NOMO-1 (cell line): ENCODE results near the gene FAM98A.

ENCODE experiments used
- DNase-seq, 2 experiments: peaks; one replicate each; lab custom pipeline; 2025; ENCODE audit not compliant: unreplicated experiment in 2 of 2; lab: John Stamatoyannopoulos, UW

The FAM98A gene

DNA sequence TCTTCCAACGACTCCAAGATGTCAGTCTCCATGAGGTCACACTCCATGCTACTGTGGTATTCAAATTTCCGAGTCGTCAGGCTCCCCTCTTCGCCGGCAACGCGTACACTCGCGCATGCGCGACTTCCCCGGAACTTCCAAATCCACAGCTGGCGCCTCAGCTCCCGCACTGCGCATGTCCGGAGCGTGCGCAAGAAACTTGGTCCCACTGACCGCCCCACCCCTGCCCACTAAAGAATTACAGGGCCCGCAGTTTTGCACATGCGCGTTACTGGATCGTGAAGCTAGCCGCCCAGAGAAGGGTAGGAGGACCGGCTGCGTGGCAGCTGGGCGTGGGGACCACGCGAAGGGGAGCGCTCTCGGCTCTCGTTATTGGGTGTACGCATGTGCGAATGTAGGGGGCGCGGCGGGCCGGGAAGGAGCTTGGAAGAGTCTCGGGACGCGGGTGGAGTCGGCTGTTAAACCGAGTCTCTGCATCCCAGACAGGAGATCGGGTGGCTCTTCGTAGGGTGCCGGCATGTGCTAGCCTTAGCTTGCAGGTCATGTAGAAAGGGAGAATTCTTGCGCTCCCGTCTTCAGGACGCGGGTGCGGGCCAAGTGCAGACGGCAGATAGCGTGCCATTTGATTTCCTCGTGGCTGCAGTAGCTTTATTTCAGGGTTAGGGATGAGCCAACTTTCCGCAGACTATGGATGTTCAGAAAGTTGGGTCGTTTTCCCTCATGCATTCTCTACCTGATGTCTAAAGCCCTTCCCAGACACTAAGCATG lies at the start of gene FAM98A:
FAM98A (minus strand) TSS at position 125 of the 768 bp plus-strand sequence; CDS start at position 47, 78 bp downstream.
- DNase-seq: peak; percentile 98

DNA sequence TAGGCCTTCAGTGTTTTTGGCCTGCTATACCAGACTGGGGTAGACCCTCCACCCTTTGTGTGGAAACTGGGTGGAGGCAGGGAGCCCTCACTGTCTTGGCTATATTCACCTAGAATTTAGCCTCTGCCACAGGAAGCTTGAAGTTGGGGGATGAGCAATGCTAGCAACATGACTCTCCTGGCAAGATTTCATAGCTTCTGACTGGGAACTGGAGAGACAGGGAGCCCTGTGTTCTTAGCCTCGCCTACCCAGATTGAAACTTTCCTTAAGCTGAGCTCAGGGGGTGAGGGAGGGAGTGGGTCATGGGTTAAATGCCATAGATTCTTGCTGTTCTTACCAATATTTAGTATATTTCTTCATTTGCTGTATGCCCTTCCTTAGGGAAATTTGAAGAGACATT lies 46.8 kb upstream of the FAM98A start:
- DNase-seq: no peak

DNA sequence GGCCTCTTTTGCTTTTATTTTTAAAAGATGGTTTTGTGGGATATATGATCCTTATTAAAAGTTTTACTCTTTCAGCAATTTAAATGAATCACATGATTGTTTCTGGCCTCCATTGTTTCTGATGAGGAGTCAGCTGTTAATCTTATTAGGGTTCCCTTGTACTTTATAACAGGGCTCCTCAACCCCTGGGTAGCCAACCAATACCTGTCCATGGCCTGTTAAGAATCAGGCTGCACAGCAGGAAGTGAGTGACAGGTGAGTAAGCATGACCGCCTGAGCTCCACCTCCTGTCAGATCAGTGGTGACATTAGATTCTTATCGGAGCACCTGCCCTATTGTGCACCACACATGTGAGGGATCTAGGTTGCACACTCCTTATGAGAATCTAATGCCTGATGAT lies 45.1 kb upstream of the FAM98A start:
- DNase-seq: no peak

DNA sequence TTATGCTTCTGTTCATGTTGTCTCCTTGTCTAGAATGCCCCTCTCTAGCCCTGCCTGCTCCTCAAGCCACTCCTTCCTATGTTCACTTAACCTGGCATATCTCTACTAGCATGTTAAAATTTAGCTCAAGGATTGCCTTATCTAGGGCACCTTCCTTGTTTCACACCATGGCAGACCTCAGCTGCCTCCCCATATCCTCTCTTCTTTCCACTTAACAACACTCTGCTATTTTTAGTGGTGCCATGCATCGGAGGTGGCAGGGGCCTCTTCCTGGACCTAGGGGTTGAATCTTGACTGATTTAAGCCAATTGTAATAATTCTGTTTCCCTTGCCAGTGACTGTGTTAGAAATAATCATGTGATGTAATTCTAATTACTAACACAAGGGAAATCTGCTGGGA lies 36.9 kb upstream of the FAM98A start:
- no peak for DNase-seq

DNA sequence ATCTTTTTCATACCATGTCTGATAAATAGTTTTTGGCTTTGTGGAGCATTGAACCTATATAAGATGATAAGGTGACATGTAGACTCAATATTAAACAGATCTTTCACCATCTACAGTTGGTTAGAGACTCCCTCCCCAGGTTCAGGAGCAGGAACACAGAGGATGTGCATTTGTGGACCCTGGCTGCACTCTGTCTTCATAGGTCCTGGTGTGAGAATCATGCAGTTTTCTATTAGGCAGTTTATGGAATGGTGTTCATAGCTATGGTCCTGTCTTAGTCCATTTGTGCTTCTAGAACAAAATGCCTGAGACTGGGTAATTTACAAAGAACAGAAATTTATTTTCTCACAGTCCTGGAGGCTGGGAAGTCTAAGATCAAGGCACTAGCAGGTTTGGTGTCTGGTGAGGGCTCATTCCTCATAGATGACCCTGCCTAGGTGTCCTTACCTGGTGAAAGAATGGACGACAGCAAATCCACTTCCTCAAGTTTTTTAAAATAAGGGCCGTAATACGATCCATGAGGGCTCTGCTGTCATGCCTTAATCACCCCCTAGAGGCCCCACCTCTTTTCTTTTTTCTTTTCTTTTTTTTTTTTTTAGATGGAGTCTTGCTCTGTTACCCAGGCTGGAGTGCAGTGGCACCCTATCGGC lies 35.3 kb upstream of the FAM98A start:
- DNase-seq: no peak

DNA sequence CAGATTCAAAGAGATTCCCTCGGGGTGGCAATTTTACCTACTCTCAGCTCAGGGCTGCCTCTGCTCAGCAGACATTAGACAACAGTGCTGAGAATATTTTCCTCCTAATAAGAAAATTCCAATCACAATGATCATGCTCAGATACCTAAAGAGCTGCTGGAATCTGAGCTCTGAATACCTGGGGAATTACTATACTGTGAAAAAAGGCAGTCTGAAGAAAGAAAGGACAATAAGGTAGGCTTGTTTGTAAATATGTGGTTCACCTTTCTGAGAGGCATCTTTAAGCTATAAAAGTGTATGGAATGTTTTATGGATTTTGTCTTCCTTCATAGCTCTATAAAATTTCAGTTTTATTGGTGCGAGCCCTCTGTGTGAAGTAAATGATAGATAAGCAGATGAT lies 34.2 kb upstream of the FAM98A start:
- DNase-seq: no peak

DNA sequence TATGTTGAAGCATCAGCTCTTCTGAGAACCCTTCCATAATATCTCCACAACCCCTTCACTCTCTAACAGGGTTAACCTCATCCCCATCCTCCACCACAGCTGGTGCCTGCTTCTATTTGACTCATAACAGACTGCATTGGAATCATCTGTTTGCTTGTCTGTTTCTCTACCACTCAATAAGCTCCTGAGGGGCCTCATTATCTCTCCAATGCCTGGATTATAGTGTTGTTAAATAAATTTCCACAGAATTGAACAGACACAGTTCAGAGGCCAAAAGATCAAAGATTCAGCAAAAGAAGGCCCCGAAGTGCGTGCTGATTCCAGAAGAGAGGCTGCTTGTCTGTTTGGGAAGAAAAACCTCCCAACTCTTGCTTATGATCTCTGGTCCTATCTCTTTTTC lies 33.7 kb upstream of the FAM98A start:
- no peak for DNase-seq

DNA sequence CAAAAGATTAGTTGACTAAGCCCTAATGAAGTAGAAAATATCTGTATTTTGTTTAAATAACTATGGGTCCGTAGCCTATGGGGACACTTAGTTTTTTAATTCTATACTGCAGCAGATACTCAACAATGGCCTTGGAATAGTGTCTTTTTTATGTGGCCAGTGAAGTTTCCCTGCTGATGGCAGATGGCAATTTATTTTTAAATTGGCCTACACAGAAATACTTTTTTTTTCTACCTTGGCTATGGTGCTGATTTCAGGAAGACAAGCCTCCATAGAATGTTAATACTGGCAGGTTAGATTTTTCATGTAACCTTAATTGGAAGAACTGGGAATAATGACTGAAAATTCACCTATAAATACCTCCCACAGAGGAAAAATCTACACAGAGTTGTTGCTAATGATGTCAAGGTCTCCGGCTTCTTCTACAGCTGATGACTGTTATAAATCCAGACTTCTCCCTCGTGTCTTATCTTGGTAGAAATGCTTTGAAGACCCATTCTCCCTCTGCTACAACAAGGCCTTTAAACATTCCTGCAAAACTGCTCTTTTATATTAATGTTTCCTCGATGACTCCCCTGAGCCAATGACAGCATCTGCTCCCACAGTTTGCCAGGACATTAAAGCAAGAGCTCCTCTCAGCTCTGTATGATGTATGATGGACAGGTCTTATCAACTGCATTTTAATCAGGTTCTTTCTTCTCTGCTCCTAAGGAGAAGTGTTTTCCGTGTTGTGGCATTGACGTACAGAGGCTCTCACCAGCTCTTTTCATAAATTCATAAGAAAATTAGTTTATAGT lies 29.1 kb upstream of the FAM98A start:
- no peak for DNase-seq

DNA sequence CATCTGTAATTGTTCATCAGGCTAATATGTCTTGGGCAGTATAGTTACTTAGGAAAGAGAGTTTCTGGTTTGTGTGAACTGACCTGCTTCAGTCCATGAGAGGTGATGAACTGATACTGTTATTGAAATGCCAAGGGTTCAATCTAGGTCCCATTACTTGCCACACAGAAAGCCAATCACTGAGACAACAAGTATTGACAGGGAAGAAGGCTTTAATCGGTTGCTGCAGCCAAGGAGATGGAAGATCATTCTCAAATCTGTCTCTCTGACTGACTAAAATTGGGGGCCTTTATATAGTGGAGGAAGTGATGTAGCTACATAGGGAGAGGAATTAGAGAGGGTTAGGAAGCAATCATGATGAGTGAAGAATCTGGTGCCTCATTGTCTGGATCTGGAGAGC lies 19.9 kb upstream of the FAM98A start:
- peak; percentile 3 to 19 for DNase-seq

DNA sequence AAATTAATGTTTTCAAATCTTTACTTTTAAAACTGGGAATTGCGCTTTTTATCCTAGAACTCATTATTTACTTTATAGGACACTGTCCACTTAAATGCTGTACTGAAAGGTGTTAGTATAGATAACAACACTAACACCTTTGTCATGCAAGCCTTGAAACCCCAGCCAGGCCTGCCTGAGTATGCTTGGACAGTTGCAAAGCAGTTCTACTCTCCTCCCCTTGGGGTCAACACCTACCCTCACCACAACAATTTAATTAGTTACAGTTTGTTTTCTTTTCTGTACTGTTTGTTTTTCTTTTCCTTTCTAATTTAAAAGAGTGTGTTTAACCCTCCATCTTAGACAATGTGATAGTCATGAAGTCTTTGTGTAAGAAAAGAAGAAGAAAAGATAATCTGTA lies 18.9 kb upstream of the FAM98A start:
- no peak for DNase-seq

DNA sequence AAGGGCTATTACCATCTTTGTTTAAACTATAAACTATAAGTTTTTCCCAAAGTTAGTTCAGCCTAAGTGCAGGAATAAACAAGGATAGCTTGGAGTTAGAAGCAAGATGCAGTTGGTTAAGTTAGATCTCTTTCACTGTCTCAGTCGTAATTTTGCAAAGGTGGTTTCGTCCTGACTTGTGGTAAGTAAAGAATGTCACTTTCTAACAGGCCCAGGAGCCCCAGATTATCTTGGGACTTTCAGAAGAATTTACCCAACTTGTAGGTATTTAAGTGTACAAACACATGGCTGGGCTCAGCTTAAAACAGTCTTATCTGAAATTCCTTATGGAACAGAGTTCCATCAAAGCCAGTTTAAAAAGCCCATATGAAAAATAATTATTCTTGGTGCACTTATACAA lies 18.3 kb upstream of the FAM98A start:
- DNase-seq: no peak

DNA sequence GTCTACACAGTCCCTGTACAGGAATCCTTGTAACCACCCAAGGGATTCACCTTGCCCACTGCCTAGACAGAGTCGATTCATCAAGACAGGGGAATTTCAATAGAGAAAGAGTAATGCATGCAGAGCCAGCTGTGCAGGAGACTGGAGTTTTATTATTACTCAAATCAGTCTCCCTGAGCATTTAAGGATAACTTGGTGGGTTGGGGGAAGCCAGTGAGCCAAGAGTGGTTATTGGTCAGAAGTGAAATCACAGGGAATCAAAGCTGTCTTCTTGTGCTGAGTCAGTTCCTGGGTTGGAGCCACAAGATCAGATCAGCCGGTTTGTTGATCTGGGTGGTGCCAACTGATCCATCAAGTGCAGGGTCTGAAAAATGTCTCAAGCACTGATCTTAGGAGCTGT lies 17.8 kb upstream of the FAM98A start:
- no peak for DNase-seq

DNA sequence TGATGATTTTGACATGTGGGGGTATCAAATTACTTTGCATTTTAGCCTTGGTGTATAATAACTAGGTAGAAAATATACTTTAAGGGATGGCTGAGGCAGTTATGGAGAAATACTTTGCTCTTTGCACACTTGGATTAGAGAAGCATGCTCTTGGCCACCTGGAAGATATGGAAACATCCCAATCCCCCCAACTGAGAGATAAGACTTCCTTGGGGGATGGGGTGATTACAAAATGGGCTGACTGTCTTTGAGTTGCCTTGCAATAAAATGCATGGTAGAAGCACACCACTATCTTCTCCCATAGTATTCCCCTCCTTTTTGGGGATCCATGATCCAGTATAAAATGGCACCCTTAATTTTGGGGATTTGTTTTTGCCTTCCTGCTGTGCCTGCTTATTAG lies 15.1 kb upstream of the FAM98A start:
- no peak for DNase-seq

DNA sequence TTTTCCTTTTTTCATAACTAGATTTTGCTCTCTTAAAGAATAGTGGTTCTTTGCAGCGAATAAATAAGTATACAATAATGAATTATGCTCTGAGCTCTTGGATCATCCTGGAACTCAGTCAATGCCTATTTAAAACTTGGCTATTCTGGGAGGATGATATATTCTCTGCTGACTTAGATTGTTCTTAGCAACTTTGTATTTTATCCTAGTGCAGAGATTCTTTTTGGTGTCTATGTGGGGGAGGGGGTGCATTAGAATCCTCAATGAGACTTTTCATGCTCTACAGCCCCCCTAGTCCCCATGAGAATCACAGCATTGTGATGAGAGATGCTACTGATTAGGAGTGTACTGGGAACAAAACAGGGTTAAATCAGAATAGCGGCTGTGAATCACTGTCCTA lies 8.8 kb upstream of the FAM98A start:
- DNase-seq: no peak

DNA sequence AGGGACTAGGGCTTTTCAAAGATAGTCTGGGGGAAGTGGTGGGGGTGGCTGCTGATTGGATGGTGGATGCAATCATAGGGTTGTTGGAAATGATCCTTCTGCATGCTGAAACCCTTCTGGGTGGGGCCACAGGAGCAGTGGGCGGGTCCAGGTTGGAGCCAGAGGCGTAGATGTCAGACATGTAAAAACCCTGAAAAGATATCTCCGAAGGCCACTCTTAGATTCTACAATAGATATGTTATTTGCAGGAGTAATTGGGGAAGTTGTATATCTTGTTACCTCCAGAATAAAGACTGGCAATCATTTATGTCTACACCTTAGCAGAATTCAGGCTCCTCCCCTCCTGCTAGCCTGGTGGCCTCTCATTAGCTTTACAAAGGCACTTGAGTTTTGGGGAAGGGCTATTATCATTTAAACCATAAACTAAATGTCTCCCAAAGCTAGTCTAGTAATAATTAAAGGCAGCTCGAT lies 8.2 kb upstream of the FAM98A start:
- DNase-seq: no peak

DNA sequence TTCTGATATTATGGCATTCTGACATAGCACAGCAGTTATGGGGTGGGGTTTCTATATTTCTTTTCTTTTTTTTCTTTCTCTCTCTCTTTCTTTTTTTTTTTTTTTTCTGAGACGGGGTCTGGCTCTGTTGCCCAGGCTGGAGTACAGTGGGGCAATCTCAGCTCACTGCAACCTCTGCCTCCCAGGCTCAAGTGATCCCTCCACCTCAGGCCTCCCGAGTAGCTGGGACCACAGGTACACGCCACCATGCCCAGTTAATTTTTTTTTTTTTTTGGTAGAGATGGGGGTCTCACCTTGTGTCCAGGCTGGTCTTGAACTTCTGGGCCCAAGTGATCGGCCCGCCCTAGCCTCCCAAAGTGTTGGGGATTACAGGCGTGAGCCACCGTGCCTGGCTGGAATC lies 7.5 kb upstream of the FAM98A start:
- DNase-seq: no peak

DNA sequence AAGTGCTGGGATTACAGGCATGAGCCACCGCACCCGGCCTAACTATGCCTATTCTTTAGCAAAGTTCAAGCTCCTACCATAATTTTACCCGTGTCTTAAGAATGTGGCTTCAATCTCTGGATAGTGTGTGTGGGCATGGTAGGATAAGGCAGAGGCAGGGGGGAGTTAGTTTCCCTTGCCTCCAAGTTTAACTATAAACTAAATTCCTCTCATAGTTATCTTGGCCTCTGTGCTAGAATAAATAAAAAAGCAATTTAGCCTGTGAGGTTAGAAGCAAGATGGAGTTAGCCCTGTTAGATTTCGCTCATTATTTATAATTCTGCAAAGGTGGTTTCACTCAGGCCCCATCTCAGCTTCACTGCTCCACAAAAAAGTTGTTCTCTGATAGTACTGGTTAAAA lies 7.0 kb upstream of the FAM98A start:
- DNase-seq: no peak

DNA sequence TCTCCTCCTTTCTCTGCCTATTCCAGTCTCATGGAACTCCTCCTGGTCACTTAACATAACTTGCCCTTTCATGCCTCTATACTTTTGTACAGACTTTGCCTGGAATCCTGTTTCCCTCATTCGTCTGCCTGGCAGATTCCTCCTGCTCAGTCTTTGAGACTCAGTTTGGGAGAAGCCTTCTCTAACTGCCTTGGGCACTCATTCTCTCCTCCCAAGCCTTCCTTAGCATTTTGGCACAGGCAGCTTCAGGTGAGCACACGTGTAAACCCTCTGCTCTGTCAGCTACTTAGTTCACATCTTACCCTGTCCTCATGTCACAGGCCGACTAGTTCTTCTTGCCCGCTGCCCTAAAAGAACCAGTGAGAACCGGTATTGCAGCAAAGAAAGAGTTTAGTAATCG lies 6.0 kb upstream of the FAM98A start:
- DNase-seq: no peak

DNA sequence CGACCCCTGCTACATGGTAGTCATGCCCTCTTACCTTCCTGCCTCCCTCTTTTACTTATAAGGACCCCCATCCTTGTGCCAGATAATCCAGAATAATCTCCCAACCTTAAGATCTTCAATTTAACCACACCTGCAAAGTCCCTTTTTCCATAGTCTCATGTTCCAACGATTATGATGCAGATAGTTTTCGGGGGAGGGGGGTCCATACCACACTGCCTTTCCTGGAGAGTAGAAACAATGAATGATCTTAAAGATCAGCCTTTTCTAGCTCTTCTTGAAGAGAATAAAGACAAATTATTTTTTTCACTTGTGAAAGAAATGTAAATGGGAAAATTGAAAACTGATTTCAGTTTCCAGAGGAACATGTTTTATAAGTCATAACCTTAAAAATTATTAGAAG lies 4.3 kb upstream of the FAM98A start:
- DNase-seq: no peak

DNA sequence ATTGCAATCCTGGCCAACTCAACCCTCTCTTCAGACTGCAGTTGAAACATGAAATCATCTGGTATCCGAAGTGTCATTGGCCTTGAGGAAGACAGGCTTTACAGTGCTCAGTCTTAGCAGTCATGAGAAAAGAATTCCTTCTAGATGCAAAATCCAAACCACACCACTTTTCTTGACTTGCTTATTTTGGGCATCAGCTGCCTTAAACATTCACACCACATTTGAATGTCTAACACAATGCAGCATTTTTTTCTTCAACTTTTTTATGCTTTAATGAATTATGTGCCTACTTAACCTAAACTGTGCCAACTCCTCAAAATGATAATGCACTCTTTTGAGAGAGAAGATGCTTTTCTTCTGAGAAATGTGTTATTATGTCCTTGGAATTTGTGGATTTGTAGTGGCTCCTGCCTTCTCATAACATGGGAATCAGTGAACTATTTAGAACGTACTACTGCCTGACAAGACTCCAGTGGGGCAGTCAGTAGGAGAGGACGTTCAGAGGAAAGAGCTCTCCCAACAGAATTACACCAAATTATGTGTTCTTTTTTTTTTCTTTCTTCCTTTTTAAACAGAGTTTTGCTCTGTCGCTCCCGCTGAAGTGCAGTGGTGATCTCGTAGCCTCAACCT lies 3.2 kb upstream of the FAM98A start:
- no peak for DNase-seq

DNA sequence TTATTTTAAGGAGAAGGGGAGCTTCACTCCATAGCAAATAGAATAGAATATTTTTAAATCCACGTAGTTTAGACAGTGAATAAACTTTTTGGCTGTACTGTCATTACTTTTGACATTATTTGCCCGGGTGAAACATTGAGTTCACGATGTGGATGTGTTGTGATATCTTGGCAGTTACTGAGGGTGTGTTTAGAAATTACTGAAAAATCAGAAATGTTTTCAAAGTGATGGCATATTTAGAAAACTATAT lies 769 bp upstream of the FAM98A start:
- DNase-seq: no peak
